Measurements from ENCODE around the gene ALG11.

ALG11 gene

DNA sequence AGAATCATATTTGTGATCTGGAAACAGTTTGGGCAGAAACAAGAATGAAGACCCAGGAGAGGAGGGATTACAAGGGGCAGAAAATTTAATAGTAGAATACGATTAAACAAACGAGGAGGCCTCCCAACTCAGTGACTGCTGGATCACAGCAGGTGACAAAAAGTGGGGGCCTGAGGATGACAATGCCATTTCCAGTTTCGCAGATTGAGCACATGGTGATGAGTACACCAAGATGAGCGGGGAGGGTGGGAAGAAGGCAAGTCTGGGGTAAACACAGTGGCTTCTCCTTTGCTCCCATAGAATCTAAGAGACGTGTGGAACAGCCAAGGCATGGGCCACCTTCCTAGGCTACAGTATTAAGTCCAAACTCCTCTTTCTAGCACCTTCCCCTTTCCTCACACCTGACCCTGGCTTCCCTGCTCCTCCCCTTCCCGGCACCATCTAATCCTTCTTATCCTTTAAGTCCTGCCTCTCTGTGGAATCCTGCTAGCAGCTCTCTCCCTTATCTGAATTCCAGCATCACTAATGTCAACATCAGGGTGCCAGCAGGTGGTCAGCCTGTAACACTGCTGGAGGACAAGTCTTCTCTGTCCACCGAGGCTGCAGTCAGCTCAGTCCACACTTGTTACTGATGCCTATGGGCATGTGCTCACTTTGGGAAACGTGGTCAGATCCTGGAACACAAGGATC lies 14.4 kb upstream of the ALG11 start:
- DNase-seq (ENCODE audit: low read depth in 2 of 2), result no peak

DNA sequence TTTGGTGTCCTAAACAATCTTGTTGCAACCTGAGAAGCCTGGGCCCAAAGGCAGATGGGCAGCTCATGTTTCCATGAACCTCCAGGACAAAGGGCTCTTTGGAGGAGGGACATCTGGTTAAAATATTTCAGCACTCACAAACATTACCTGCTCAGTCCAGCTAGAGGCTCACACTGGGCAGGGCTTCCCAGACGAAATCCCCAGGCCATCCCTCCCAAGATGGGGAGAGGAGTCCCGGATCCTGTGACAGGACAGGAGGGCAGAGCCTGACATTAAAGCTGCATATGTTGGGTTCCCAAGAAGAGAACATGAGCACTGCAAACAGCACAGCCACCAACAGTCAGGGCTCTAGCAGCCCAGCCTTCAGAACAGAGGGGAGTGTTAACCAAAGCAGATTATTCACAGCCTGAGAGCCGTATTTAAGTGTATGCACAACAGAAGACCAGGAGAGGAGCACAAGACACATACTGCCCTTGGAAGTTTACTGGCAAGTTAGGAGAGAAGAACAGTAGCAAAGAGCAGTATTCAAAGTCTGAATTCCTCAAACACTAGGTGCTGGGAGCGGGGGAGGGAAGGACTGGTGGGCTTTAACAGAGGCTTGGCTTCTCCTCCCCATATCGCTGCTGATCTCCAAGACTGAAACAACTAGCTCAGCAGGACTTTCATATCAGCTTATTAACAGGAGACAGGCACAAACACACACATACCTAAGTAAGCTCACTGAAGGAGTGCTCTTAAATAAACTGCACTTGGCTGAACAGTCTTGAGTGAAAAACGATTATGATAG lies 13.3 kb upstream of the ALG11 start:
- no peak for DNase-seq (ENCODE audit: low read depth in 2 of 2)

DNA sequence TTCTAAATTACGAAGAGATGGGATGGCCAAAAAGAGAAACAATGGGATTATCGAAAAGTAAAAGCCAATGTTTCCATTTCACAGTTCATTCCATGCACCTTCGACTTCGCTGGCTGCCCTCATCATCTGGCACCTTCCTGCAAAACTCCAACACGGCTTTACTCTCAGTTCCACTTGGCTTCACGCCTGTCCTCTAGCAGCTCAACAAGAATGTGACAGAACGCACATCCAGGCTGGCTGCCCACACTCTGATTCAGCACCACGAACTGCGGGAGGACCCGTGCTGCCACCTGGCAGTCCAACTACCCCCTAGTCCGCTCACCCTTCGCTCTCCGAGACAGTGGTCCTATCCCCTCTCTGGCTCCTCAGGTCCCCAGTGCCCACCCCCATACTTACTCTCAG lies 12.7 kb upstream of the ALG11 start:
- no peak for DNase-seq (ENCODE audit: low read depth in 2 of 2)

DNA sequence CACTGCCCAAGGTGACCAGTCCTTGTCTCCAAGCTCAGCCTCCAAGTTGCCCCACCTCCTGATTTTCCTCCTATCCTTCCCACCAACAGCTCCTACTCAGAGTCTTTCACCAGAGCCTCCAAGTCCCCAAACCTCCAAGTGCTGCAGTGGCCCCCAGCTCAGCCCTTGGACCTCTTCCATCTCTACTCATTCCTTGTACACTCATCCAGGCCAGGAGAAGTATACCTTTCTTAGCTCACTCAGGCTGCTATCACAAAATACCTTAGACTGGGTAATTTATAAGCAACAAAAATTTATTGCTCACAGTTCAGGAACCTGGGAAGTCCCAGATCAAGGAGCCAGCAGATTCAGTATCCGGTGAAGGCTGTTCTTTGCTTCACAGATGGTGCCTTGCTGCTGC lies 12.3 kb upstream of the ALG11 start:
- DNase-seq (ENCODE audit: low read depth in 2 of 2), result no peak

DNA sequence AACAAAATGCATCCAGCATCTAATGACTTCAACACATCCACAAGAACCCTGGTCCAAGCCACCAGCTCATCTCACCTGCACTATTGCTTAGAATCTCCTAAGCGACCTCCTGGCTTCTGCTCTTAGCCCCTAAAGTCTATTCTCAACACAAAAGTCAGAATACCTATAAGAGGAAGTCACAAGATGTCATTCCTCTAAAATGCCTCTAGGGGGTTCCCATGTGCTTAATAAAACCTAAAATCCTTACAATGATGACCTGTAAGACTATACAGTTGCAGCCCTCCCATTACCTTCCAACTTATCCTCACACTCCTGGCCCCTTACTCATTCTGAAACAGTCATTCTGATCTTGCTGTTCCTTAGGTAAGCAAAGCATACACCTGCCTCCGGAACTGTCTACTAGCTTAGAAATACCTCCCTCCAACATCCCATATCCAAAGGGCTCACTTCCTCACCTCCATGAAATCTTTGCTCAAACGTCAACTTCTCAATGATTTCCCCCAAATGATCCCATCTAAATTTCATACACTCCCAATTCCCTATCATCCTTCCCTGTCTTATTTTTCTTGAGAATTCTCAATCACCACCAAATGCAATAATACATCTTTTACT lies 11.0 kb upstream of the ALG11 start:
- DNase-seq (ENCODE audit: low read depth in 2 of 2), result no peak

DNA sequence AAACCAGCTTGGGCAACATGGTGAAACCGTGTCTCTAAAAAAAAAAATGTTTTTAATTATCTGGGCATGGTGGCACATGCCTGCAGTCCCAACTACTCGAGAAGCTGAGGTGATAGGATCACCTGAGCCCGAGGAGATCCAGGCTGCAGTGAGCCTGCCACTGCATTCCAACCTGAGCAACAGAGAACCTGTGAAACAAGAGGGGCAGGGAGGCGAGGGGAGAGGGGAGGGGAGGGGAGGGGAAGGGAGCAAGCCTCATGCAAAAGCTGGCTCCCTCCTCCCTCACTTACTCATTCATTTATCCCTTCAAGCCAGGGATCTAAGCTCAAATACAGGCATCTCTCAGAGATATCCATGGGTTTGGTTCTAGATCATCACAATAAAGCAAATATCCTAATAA lies 9.8 kb upstream of the ALG11 start:
- DNase-seq (ENCODE audit: low read depth in 2 of 2), result no peak

DNA sequence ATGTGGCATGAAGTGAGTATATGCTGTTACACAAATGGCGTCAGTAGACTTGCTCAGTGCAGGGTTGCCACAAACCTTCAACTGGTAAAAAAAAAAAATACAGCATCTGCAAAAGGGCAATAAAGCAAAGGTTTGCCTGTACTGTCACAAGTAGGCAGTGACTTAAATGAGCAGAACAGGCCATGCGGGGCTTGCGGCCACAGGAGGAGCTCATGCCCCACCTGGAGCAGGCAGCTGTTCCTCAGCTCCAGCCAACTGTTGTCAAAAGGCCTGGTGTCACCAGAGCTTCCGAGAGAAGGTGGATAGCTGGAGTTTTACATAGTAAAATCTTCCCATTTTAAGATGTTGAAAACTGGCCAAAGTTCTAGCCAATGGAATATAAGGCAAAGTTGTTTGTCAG lies 8.7 kb upstream of the ALG11 start:
- no peak for DNase-seq (ENCODE audit: low read depth in 2 of 2)

DNA sequence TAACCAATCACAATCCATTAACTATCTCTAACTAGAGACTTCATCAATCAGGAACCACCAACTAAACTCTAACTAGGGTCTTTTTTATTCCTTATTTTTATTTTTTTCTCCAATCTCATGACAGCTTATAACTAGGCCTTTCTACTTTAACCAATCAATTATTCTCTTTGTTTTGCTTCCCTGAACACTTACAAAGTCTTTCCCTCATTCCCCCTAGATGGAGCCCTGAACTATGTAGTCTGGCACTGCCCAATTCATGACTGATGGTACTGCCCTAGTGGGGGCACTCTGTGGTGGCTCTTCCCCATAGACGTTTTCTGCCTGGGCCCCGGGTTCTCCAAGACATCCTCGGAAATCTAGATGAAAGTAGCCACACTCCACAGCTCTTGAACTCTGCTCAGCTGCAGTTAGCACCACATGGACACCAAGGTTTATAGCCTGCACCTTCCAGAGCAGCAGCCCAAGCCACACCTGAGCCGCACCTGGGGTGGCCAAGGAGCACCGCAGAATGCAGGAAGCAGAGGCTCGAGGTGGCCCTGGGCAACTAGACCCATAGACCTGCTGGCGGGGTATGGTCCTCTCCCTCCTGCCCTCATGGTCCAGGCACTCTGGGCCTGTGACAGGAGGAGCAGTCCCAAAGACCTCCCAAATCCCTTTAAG lies 7.6 kb upstream of the ALG11 start:
- no peak for DNase-seq (ENCODE audit: low read depth in 2 of 2)

DNA sequence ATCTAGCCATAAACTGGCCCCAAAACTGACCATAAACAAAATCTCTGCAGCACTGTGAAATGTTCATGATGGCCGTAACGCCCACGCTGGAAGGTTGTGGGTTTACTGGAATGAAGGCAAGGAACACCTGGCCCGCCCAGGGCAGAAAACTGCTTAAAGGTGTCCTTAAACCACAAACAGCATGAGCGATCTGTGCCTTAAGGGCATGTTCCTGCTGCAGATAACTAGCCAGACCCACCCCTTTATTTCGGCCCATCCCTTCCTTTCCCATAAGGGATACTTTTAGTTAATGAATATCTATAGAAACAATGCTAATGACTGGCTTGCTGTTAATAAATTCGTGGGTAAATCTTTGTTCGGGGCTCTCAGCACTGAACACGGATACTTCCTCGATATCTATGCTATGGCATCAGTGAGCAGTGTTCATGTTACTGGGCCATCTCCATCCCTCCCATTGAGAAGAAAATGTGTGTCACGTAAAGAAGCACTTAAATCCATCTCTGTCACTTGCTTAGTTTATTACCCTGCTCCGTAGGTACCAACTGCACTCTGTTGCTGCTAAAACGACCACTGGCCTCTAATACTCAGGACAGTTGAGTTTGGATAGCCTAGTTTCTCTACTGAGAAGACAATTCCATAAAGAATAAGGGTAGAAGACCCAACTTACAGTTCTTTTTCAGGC lies 6.2 kb upstream of the ALG11 start:
- DNase-seq (ENCODE audit: low read depth in 2 of 2), result no peak

DNA sequence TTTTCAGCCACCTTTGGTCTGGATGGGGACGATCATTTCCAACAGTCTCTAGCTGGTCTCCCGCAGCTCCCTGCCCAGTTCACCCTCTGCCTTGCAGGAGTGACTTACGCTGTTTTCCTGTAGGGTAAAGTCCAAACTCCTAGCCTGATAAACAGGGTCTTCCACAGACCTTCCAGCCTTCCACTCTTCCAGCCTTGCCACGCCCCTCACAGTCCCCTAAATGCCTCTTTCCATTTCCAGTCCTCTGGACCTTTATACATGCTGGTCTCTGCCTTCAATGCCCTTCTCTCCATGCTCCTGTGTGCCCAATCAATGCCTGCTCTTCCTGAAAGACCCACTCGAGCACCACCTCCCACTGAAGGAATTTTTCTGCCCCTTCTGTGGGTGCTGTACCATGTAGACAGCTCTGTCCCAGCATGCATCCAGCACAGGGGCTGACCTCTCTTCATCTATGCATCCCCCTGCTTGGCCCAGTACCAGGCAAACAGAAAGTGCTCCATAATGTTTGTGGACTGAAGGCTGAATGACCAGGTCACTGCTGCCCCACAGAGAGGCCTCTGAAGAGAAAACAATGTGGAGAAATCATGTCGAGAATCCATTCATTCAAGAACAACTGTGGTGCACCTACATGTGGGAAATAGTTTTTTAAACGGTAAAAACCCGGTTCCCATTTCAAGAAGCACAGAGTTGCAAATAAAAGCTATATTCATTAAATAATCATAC lies 5.5 kb upstream of the ALG11 start:
- DNase-seq (ENCODE audit: low read depth in 2 of 2), result no peak

DNA sequence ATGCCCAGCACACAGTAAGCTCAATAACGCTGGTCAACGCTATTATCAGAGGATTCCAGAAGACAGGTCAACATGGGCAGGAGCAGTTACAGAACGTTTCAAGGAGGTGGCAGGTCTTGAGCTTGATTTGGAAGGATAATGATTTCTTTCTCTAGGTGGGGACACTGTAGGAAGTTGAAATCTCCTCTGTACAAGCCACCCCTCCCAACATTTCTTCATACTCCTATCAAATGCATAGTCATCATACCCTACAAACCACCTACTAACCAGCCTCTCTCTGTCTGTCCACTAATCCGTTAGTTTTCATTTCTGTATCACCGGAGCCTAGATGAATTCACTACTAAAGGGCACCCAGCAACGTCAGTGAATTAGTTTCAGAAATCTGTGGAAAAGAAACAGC lies 2.3 kb upstream of the ALG11 start:
- no peak for DNase-seq (ENCODE audit: low read depth in 2 of 2)

DNA sequence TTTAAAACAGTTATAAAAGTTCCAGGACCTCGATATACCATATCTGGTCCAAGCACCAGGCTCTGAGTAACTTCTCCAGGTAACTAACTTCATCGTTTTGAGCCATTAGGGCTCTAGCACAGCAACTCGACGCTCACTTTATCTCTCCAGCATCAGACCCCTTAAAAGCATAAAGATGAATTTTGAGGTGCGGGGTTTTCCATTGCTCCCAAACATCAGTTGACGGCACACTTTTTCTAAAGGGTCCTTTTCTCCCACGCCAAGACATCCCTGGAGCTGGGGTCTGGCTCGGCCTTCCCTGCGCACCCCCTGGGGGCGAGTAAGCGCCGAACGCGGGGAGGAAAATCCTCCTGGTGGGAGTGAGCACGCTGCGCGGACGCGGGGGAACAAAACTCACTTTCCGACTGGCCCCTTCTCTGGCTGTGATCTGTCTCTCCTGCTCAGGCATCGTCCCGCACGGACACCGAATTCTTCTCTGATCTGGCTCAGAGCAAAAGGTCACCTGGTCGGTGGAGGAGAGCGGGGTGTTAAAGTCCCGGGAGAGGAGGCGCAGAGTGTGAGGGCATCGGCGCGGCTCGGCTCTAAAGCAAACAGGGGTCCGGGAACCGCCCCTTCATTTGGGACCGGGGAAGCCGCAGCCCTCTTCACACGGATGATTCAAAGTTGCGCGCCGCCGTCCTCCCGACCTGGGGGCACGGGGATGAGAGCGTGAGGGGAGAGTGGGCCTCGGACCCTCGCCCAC lies 1.1 kb upstream of the ALG11 start, which contains the start of gene ATP7B:
Gene ATP7B, minus strand, starts transcription at position 561 of the 742 bp plus-strand sequence. Its CDS starts 113 bp downstream, at position 448.
- DNase-seq (ENCODE audit: low read depth in 2 of 2), result peak; percentile 8 to 15

DNA sequence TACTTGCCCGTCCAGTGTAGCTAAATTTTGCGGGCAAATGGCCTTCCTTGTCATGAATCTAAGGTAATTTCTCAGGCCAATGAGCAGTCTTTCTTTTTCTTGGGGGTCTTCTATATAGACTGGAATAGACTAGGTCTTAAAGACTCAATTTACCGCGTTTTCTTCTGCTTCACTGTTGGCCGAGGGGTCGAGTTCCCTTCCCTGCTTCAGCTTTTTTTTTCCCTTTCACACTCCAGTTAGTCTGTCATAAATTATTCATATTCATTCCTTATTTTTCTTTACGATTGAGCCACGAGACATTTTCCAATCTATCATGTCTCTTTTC lies 276 bp downstream of the ALG11 start:
- DNase-seq (ENCODE audit: low read depth in 2 of 2), result no peak

DNA sequence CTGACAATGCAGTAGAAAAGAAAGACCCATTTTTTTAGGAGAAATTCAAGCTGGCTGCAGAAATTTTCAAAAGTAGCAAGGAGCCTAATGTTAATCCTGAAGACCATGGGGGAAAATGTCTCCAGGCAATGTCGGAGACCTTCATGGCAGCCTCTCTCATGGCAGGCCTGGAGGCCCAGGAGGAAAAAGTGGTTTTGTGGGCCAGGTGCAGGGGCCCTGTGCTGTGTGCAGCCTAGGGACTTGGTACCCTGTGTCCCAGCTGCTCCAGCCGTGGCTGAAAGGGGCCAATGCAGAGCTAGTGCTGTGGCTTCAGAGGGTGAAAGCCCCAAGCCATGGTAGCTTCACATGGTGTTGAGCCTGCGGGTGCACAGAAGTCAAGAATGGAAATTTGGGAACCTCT lies 4.1 kb downstream of the ALG11 start:
- DNase-seq (ENCODE audit: low read depth in 2 of 2), result no peak

DNA sequence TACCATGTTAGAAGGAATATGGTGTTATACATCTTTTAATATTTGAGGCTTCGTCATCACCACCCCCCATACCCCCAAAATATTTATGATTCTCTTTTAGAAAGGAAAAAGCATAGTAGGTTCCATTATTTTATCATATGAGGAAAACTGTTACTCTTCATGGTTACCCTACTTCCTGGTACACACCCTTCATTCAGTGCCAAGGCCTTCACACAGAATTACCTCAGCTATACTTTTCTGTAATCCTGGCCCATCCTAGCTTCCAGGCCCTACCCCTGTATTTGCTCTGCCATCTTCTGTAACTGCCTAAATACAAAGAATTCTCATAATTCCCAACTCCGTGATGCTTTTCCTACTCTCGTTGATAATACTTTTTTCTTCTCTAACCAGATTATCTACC lies 8.0 kb downstream of the ALG11 start:
- no peak for DNase-seq (ENCODE audit: low read depth in 2 of 2)

DNA sequence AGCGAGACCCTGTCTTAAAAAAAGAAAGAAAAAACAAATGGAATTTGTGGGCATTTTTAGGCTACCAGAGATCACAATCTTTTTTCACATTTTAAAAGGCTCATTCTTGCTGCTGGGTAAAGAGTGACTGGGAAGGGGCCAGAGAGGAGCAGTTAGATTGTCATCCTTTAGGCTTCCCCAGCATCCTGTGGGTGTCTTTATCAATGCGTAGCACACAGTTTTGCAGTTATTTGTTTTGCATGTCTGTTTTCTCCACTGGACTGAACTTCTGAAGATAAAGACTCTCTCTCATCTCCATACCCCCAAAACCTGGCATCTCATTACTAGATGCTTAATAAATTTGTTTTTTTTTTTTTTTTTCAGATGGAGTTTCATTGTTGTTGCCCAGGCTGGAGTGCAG lies 10.2 kb downstream of the ALG11 start:
- DNase-seq (ENCODE audit: low read depth in 2 of 2), result no peak

DNA sequence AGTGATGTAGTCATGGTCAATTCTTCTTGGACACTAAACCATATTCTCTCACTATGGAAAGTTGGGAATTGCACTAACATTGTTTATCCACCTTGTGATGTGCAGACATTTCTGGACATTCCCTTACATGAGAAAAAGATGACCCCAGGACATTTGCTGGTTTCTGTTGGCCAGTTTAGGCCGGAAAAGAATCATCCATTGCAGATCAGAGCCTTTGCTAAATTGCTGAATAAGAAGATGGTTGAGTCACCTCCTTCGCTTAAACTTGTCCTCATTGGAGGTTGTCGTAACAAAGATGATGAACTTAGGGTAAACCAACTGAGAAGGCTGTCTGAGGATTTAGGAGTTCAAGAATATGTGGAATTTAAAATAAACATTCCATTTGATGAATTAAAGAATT lies 12.3 kb downstream of the ALG11 start, which contains the start of gene UTP14C:
Gene UTP14C, plus strand, starts transcription at position 211 of the 400 bp plus-strand sequence. CDS start 4,114 bp downstream, outside the sequence.
- DNase-seq (ENCODE audit: low read depth in 2 of 2), result no peak

DNA sequence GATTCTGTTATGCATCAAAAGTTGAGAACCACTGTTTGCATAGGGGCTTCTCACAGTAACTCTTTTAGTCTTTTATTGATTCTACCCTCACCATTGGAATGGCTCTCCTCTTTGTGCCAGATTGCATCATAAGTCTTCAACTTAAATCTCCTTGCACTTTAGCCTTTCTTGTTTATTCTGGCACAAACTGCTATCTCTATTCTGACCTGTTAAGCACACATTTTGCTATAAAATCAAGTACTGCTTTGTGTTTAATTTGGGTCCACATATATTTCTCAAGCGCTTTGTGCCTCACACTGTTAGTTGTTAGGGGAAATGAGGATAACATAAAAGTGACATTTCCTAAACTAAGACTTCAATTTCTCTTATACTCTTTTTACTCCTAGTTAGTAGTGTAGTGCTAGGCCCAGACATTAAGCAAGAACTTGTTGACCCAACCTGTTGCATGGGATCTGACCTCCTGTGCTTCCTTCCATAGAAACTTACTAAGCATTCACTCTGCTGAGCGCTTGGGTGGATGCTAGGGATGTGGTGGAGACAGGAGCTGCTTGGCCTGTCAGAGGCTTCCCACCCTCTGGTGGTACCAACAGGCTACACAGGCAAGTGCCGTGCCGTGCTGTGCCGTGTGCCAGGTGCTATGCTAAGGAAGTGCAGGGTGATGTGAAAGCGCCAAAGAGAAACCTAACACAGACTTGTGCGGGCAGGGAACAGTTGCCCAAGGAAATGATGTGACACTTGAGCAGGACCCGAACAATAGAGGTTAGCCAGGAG lies 13.5 kb downstream of the ALG11 start:
- DNase-seq (ENCODE audit: low read depth in 2 of 2), result no peak

DNA sequence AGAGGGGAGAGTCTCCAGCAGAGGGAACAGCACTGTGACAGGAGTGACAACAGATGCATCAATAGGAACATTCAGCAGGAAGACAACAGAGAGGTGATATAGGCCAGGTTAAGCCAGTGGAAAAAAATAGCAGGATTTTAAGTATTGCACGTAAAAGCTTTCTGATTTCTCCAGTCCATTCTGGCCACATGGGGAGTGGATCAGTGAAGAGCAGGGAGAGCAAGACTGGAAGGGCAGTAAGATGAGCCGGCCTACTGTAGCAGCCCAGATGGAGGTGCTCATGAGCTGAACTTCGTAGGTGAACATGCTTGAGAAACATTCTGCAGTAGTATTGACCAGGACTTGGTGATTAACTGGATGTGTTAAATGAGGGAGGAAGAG lies 14.0 kb downstream of the ALG11 start:
- no peak for DNase-seq (ENCODE audit: low read depth in 2 of 2)

DNA sequence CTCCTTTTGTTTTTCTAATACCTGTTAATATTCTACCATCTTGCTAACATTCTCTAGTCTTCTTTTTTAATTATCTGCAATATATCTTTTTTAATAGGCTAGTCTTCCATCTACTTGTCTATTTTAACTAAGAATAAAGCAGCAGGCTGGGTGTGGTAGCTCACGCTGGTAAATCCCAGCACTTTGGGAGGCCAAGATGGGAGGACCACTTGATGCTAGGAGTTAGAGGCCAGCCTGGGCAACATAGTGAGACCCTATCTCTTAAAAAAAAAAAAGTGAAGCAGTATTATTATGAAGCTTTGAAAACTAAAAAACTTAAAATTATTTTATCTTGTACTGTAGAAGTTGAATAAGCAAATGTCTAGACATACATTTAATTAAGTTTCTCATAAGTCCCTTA lies 15.6 kb downstream of the ALG11 start:
- DNase-seq (ENCODE audit: low read depth in 2 of 2), result no peak
